Fibroblast of skin of left biceps (primary cell): ENCODE measurements around the gene PCYT1A.
"Not testable (repeated sequence)": the region's sequence is repeated elsewhere in the genome, so short reads cannot be mapped to it uniquely, and the experiment has no call there.

Experiments used
- DNase-seq, 2 experiments: peaks; one replicate each; pipeline ENCODE4 v3.0.0-alpha.2; 2013; ENCODE audit warnings: low read depth in 2 of 2

Gene PCYT1A

DNA sequence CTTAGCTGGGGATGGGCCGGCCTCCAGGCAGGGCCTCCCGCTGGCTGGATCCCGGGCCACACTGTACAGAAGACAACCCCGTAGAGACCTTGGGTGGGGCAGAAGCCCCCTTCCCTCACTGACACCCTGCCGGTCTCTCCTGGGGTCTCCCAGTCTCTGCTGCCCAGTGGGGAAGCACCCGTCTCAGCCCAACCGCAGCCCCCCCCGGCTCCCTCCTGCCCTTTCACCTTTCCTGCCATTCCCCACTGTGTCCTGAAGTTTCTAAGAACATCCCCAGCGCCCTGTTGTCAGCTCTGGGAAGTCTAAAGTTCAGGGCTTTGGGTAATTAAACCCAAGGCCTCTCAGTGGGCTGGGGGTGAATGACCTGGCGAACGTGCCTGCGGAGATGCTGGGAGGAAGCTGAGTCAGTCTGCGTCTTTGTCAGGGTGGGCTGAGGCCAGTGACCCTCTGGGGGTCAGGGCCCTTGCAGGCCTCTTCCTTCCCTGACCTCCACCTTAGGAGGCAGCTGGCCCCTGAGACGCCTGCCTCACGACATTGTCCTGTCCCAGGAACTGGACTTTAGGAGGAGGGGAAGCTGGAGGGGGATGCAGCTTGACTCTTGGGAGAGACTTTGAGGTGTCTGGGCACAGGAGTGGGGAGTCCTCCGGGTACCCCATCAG lies 72.6 kb downstream of the PCYT1A start:
- DNase-seq, result no peak

DNA sequence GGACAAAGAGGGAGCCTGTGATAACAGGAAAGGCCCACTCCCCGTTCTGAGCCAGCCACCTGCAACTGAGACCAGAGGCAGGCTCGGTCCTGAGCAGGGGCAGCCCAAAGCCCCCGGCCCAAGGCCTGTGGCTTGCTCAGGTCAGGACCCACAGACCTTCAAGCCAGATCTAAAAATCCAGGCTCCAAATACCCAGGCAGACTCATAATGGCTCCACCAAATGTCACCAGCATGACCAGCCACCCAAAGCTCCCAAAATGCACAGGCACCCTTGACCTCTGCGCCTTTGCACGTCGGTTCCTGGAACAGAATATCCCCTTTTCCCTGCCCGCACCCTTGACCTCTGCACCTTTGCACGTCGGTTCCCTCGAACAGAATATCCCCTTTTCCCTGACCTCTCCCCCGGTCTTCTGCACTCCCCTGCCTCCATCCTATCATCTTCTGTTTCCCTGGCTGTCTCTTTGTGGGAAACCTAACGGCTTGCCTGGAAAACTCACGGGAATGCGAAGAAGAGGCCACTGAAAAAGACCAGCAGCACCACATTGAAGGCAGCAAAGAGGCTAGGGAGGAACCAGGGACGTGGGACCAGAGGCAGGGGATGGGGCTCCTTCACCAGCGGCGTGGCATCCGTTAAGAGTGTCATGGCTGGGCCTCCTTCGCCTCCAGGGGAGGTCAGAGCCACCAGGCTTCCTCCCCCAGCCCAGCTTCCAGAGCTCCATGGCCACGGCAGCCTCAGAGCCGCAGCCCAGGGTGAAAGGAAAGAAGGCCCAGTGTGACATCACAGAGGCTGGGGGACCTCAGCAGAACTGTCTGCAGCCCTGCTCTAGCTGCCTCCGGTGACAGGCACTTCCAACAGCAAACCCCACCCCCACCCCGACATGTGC lies 76.6 kb downstream of the PCYT1A start, which contains the start of gene ZDHHC19:
TSS of gene ZDHHC19 (minus strand) at position 728 of the 884 bp plus-strand sequence. CDS start at position 643, 85 bp downstream.
- DNase-seq, result no peak

DNA sequence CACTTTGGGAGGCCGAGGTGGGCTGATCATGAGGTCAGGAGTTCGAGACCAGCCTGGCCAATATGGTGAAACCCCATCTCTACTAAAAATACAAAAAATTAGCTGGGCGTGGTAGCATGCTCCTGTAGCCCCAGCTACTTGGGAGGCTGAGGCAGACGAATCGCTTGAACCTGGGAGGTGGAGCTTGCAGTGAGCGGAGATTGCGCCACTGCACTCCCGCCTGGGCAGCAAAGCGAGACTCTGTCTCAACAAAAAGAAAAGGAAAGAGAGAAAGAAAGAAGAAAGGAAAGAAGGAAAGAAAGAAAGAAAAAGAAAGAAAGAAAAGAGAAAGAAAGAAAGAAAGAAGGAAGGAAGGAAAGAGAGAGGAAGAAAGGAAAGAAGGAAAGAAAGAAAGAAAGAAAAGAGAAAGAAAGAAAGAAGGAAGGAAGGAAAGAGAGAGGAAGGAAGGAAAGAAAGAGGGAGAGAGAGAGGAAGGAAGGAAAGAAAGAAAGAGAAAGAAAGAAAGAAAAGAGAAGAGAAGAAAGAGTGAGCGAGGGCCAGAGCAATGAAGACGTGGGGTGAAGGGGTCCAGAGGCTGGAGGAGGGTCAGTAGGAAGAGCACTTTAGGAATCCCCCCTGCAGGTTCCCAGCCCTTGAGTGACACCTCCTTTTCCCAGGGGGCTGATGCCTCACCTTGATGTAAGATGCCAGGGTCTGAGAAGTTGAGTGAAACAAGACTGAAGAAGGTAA lies 77.4 kb downstream of the PCYT1A start:
- not testable (repeated sequence) for DNase-seq

DNA sequence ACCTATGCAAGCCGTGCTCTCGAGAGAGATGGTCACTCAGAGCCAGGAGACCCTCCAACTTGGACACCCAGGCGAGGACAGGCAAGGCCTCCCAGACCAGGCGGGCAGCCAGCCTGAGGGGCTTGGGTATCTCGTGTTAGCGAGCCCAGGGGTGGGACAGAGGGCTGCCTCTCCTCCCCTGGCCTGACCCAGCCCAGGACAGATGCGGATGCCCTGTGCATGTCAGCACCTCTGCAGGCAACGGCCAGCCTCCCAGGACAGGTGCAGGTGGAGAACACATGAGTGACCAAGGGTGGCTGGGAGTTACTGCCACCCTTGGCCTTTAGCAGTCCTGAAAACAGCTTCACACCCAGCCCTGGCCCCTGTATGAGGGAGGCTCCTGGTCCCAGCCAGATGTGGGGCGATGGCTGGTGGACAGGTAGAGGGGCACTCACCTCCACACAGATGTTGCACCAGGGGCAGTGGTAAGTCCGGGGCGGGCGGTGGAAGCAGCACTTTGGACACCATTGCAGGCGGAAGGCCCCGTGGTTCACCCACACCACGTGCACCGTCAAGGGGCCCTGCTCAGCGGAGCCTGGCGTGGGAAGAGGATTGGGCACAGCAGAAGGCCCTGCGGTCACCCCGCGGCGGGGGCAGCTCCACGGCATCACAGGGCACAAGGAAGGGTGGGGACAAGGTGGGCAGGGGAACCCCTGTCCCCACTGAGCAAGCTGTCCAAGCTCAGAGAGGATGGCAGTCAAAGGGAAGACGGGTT lies 78.4 kb downstream of the PCYT1A start:
- no peak for DNase-seq

DNA sequence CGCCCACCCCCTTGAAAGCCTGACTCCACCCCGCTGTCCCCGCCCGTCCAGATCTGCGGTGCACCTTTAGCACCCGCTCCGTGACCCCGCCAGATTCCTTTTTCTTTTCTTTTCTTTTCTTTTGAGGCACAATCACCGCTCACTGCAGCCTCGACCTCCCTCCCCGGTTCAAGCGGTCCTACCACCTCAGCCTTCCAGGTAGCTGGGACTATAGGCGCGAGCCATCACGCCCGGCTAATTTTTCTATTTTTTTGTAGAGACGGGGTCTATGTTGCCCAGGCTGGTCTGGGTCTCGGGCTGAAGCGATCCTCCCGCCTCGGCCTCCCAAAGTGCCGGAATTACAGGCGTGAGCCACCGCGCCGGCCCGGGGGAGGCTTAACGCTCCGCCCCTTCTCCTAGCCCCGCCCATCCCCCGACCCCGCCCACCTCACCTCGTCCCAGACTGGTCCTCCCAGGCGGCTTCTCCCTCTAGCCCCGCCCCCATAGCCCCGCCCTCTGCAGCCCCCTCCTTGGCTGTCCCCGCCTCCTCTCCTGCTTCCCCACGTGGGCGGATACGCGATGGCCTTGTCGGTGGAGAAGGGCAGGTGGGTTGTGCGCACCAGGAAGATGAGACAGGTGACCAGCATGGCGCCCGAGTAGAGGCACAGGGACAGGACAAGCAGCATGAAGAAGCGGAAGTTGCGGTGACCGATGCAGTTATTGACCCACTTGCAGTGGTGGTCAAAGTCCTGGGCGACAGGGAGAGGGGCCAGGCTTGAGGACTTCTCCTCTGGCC lies 79.5 kb downstream of the PCYT1A start:
- no peak for DNase-seq

DNA sequence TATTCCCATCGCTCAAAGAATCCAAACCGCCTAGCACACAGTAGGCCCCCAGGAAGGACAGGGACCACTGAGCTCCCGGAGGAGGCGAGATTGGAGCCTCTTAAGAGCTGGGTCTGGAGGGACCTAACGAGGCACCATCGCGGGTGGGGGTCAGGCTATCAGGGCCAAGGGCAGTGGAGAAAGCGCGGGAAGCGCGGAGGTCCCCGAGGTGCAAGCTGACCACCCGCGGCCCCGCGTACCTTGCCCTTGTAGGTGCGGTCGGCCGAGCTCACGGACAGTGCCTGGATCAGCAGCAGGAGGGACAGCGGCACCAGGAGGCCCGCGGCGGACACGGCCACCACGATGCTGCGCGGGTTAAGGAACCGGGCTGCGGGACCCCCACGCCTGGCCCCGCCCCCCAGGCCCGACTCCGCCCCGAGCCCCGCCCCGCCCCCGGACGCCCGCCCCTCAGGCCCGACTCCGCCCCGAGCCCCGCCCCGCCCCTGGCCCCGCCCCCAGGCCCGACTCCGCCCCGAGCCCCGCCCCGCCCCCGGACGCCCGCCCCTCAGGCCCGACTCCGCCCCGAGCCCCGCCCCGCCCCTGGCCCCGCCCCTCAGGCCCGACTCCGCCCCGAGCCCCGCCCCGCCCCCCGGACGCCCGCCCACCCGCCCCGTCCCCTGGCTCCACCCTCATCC lies 80.2 kb downstream of the PCYT1A start:
- DNase-seq, result no peak

DNA sequence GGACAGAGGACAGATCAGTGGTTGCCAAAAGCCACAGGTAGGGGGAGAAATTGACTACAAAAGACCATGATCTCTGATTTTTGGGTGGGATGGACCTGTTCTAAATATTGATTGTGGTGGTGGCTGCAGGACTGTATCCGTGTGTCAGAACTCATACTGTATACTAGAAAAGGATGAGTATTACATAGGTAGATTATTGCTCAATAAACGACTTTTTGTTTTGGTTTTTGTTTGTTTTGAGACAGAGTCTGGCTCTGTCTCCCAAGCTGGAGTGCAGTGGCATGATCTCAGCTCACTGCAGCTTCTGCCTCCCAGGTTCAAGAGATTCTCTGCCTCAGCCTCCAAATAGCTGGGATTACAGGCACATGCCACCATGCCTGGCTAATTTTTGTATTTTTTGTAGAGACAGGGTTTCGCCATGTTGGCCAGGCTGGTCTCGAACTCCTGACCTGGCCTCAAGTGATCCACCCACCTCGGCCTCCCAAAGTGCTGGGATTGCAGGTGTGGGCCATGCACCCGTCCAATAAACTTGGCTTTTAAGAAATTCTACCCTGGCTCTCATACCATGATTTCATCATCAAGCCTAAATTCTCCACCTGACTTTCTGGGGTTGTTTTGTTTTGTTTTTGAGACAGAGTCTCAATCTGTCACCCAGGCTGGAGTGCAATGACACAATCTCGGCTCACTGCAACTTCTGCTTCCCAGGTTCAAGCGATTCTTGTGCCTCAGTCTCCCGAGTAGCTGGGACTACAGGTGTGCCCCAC lies 81.9 kb downstream of the PCYT1A start:
- not testable (repeated sequence) for DNase-seq

DNA sequence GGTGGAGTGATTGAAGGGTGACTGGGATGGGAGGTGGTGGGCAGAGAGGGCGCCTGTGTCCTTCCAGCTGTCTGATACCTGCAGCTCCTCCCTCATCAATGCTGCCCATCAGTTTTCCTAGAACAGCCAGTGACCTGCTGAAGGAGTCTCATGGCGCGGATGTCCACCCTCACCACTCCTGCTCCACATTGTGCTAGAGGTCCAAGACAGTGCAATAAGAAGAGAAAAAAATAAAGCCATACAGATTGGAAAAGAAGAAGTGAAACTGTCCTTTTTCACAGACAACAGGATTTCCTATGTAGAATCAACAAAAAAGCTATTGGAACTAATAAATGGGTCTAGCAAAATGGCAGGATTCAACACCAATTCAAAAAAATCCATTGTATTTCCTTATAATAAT lies 83.7 kb downstream of the PCYT1A start:
- DNase-seq, result no peak

DNA sequence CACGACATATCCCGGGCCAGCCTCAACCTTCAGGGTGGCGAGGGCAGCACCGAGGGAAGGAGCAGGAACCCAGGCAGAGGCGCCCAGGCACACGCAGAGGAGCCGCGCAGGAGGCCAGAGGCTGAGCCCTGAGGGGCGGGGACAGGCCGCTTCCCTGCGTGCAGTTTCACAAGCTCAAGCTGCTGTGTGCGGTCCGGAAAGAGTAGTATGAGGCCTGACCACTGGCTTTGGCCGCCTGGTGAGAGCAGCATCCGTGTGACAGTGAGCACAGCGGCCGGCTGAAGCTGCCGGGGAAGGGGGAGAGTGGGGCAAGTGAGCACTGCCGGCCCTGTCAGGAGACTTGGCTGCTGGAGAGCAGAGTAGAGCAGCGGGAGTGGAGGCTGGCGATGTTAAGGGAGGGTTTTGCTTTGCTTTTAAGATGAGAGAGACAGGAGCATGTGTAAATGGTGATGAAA lies 85.0 kb downstream of the PCYT1A start:
- DNase-seq, result no peak

DNA sequence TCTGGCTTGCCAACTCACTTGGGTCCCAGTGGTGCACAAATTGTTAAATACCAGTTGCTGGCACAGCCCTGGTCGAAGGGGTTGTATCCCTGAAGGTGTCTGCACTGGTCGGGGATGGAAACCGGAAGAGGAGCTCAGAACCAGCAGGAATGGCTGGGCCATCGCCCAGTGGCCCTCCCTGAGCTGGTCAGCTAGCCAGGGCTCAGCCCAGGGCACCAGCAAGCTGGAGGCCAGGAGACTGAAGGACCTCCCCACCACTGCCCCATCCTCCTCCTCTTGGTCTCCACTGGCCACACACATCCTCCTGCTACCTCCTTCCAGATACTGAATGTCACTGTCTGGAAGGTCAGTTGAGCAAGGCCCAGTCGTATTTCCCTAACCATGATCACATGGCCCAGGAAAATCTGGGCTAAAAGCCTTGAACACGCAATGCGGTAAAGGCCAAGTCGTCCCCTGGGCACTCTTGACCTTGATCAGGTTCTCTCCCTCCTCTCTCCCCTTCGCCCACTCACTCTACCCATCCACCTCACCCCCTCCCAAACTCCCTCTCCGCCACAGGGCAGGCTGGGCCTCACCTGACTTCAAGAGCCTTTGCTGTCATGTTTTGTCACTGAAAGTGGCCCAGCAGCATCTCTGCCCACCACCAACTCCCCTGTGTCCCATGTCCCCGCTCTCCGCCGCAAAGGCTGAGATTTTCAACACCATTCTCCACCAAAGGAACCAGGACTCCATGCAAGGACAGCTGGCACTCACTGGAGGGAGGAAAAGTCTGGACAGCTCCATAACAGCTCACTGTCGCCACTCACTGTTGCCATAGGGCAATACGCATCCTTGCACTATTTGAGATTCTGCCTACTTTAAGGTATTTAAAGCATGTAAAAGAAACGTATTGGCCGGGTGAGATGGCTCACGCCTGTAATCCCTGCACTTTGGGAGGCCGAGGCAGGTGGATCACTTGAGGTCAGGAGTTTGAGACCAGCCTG lies 88.5 kb downstream of the PCYT1A start:
- DNase-seq, result no peak

DNA sequence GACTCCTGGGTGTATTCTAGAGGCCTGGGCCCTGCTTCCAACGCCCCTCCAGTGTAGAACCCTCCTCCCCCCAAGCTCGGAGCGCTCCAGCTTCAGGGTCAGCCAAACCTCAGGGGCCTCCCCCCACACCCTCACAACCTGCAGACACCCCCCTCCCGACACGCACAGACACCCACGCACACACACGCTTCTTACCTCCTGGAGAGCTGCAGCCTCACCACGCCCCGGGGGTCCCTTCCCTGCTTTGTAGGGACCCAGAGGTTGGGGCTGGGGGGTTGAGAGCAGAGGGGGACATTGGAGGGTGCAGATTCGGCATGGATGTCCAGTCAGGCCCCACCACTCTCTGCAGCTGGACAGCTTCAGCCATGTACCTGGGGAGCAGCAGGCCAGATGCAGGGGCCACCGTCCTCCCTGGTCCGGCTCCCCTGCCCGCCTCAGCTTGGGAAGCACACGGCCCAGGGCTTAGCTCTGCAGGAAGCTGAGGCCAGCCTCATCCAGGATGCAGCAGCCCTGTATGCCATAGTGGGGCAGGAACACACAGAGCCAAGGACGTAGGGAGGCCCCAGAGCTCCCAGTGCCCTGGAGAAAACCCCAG lies 89.3 kb downstream of the PCYT1A start:
- DNase-seq, result no peak

DNA sequence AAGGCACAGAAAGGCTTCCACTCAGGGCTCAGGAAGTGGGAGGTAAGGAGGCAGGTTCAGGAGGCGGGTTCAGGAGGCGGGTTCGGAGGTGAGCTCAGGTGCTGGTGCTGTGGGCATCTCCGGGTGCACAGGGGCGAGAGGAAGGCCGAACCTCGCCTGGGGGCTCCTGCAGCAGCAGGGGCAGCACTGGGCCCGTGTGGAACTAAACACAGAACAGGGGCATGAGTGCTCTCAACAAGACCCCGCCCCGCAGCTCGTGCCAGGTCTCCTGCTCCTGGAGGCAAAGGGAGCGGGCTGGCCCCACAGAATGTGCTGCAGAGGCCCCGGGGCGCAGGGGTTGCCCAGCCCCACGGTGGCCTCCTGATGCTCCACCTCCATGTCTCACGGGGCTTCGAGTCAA lies 90.0 kb downstream of the PCYT1A start:
- DNase-seq, result no peak

DNA sequence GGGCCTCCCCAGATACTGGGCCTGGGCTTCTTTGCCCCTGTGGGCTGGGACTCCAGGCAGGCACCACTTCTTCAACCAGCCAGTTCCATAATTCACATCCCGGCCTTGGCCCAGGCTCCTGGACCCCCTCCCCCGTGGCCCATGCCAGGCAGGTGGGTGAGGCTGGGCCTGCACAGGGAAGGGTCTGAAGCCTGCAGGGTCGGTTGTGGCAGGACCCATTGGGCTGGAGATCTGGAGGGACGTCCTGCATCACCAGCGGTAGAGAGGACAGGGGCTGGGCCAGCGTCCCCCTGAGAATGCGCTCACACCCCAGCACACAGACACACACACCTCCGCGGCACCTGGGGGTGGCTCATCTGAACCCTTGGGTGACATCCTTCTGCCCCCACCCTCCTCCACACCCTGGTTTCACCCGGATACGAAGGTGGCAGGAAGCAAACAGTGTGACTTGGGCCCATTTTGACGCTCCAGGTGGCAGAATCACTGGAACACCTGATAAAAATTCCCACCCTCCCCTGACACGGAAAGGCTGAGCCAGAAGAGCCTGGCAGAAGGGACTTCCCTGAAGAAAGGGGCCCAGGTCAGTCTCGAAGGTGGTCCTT lies 91.8 kb downstream of the PCYT1A start:
- DNase-seq, result no peak

DNA sequence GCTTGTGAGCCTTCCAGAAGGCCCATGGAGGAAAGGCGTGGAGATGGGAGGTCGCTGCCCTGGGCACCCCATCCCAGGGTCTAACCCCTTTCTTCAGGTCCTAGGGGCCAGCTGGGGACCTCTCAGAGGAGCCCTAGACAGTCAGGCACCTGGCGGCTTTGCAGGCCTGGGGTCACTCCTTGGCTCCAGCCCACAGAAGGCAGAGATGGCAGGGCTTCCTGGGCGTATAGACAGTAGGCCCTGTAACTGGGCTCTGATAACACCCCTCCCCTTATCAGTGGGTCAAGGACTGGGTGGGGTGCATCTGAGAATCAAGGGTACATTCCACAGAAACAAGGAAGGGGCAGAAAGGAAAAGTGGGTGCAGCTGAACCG lies 93.0 kb downstream of the PCYT1A start:
- no peak for DNase-seq

DNA sequence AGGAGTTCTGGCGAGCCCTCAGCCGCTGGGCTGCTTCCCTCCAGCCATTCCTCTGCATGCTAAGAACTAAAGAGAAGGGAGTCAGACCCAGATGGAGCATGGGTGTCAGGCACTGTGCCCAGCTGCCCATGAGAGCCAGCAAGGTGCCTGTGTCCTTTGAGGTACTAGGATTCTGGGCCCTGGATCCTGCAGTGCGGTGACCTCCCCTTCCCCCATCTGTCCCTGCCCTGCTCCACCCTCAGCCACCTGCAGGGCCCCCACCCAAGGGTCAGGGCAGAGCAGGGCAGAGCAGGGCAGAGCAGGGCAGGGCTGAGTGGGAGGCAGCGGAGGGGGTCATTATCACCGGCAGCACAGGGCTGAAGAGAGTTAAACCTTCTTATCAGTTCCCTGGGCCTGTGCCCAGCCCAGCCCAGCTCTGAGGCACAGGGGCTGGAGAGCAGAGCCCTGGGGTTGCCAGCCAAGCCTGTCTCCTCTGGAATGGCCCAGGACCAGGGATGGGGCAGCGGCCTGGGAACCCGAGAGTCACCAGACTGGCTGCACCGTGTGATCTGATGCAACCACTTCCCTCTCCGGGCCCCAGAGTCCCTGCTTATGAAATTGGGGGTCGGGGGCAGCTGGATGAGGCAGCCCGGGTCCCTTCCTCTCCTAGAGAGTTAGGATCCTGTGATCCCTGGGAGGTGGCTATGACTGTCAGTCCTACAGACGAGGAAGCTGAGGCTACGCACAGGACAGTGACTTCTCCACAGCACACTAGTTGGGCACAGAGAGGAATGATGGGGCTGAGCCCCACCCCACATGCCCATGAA lies 93.6 kb downstream of the PCYT1A start:
- DNase-seq, result no peak

DNA sequence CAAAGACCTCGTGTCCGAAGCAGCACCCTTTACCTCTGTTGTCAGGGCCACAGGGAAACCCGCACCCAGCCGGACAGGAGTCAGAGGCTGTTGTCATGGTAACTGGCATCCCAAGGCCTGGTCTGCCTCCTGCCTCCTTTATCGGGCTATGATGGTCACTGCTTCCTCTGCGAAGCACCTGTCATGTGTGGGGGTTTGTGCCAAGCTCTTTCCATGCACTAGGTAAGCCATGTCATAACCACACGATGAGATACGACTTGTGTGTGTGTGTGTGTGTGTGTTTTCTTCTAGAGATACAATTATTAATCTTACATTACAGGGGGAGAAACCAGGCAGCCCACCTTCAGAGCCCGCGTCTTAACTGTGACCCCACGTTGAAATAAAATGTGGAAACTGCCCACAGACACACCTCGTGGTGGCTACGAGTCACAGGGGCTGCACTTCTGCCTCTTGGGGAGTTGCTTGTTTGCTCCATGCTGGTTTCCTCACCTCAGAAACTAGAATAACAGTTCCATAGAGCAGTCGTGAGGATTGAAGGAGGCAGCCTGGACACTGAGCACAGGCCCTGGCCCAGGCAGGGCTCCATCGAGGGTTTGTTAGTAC lies 94.3 kb downstream of the PCYT1A start:
- DNase-seq, result no peak
